B cell (primary cell): ENCODE results near the gene SFMBT2. TPM values are rescaled to one million over a fixed set of nuclear protein-coding genes. Genes with fewer than 3 reads are reported as not detected.

ENCODE experiments used
- ATAC-seq: fragments of 200-7000 bp; cut with Tn5 transposase; one replicate; pipeline ENCODE4 v1.10.0; 2021; ENCODE audit warnings: low read depth, mild to moderate bottlenecking, moderate number of reproducible peaks, moderate library complexity
- CTCF ChIA-PET: fragments of 350-600 bp; sonication (Branson Sonifier 250); formaldehyde crosslinking; loops from one replicate; lab custom pipeline; 2021; ENCODE audit warnings: antibody characterized with exemption, inconsistent platforms; lab: Charles Lee
- POLR2A ChIA-PET: fragments of 350-600 bp; sonication (Branson Sonifier 250); formaldehyde crosslinking; loops from one replicate; lab custom pipeline; 2021; ENCODE audit warnings: antibody characterized with exemption; lab: Charles Lee
- DNase-seq: peaks from one replicate; pipeline ENCODE4 v3.0.0; 2013
- H2AFZ ChIP-seq: 2 replicates; pipeline ENCODE4 v1.6.1; 2012; ENCODE audit warnings: mild to moderate bottlenecking, low read depth, low read length; ENCODE audit not compliant: insufficient read depth, poor library complexity, severe bottlenecking
- H3K27ac ChIP-seq, 2 donors: 1 replicate in 1 of 2; 2 replicates in 1 of 2; pipeline ENCODE4 v1.5.1; 2012 to 2013; ENCODE audit warnings: low read length in 2 of 2, mild to moderate bottlenecking in 2 of 2, moderate library complexity in 1 of 2
- H3K27me3 ChIP-seq, 4 experiments: fragments of 200-600 bp in 1 of 4; sonication (generic) in 1 of 4; replicated peaks in 1 of 4; 1 replicate in 2 of 4; 2 replicates in 2 of 4; pipeline versions ENCODE4 v1.6.1 to v1.7.0; 2013 to 2016; ENCODE audit warnings: low read length in 3 of 4, mild to moderate bottlenecking in 2 of 4, mixed read lengths in 1 of 4, moderate library complexity in 1 of 4; ENCODE audit not compliant: insufficient read depth in 4 of 4, control insufficient read depth in 3 of 4; ENCODE audit errors: control extremely low read depth in 1 of 4
- H3K36me3 ChIP-seq, 2 experiments: replicated peaks in 1 of 2; 1 replicate in 1 of 2; 2 replicates in 1 of 2; pipeline versions ENCODE4 v1.6.1 to v1.7.1; 2013; ENCODE audit warnings: low read length in 1 of 2; ENCODE audit not compliant: insufficient read depth in 2 of 2, control insufficient read depth in 1 of 2; ENCODE audit errors: control extremely low read depth in 1 of 2, extremely low read depth in 1 of 2
- H3K4me1 ChIP-seq, 2 donors: fragments of 200-600 bp in 1 of 2; sonication (generic) in 1 of 2; 1 replicate in 1 of 2; 2 replicates in 1 of 2; pipeline versions ENCODE4 v1.5.1 to v1.6.1; 2013 to 2017; ENCODE audit warnings: low read length in 2 of 2; ENCODE audit not compliant: control insufficient read depth in 2 of 2, insufficient read depth in 2 of 2
- H3K4me2 ChIP-seq: replicated peaks from 2 replicates; pipeline ENCODE3; 2012; ENCODE audit warnings: mild to moderate bottlenecking, low read depth, low read length; ENCODE audit not compliant: poor library complexity, severe bottlenecking
- H3K4me3 ChIP-seq, 5 experiments: fragments of 200-600 bp in 1 of 5; sonication (generic) in 1 of 5; 1 replicate in 3 of 5; 2 replicates in 2 of 5; pipeline versions ENCODE4 v1.5.1 to v1.7.0; 2011 to 2016; ENCODE audit warnings: low read length in 4 of 5, mild to moderate bottlenecking in 4 of 5, low read depth in 2 of 5, control low read depth in 1 of 5, moderate library complexity in 1 of 5; ENCODE audit not compliant: insufficient read depth in 1 of 5; ENCODE audit errors: control extremely low read depth in 1 of 5, extremely low read depth in 1 of 5
- H3K79me2 ChIP-seq: fragments of 200-600 bp; sonication (generic); one replicate; pipeline ENCODE4 v1.6.0; 2016; ENCODE audit warnings: low read length; ENCODE audit not compliant: control insufficient read depth, insufficient read depth
- H3K9ac ChIP-seq: fragments of 200-600 bp; sonication (generic); 2 replicates; pipeline ENCODE4 v1.6.1; 2017; ENCODE audit warnings: mild to moderate bottlenecking, low read length, moderate library complexity
- H3K9me3 ChIP-seq, 3 donors: one replicate each; pipeline versions ENCODE4 v1.6.1 to v1.7.1; 2013; ENCODE audit warnings: low read length in 2 of 3; ENCODE audit not compliant: control insufficient read depth in 2 of 3, insufficient read depth in 1 of 3; ENCODE audit errors: control extremely low read depth in 1 of 3
- H4K20me1 ChIP-seq: 2 replicates; pipeline ENCODE4 v1.6.0; 2012; ENCODE audit warnings: mild to moderate bottlenecking, low read length; ENCODE audit not compliant: insufficient read depth, control insufficient read depth, poor library complexity, severe bottlenecking
- H3K27ac Mint-ChIP-seq: one replicate; pipeline ENCODE4 v1.8.0; 2021; ENCODE audit warnings: mixed read lengths
- H3K27me3 Mint-ChIP-seq: one replicate; pipeline ENCODE4 v1.8.0; 2021; ENCODE audit warnings: mixed read lengths
- H3K4me1 Mint-ChIP-seq: one replicate; pipeline ENCODE4 v1.8.0; 2021; ENCODE audit warnings: mixed read lengths
- H3K4me3 Mint-ChIP-seq: one replicate; pipeline ENCODE4 v1.8.0; 2021; ENCODE audit warnings: mixed read lengths
- H3K9me3 Mint-ChIP-seq: one replicate; pipeline ENCODE4 v1.8.0; 2022; ENCODE audit warnings: mixed read lengths; ENCODE audit not compliant: insufficient read depth
- CTCF ChIP-seq: fragments of 200-600 bp; IDR thresholded peaks from one replicate; pipeline ENCODE4 v1.8.0; 2022; ENCODE audit warnings: antibody characterized with exemption, mild to moderate bottlenecking
- EZH2 ChIP-seq: IDR thresholded peaks from 2 replicates; pipeline ENCODE4 v1.6.1; 2012; ENCODE audit warnings: borderline replicate concordance, low read depth, mild to moderate bottlenecking, moderate library complexity, low read length; ENCODE audit not compliant: insufficient read depth, poor library complexity, severe bottlenecking
- WGBS: methylation state at CpG from one replicate; pipeline ENCODE4 v1.1.5; 2013; ENCODE audit warnings: missing lambda C conversion rate; ENCODE audit not compliant: insufficient coverage; 5-methylcytosine and 5-hydroxymethylcytosine counted together
- intact Hi-C: fragments of 100-400 bp; cut with micrococcal nuclease; formaldehyde crosslinking; loops from one replicate; pipeline ENCODE4 v1.10.0; 2022
- polyA plus RNA-seq: library from polyadenylated mRNA; depleted of rRNA; stranded (reverse); fragments of >200 nt; gene quantifications from 2 replicates; pipeline ENCODE4 v1.2.3, GENCODE V29; 2012
- total RNA-seq, 2 donors: library from RNA; stranded (reverse); fragments of 120-200 nt in 1 of 2; gene quantifications; 1 replicate in 1 of 2; 2 replicates in 1 of 2; pipeline versions ENCODE4 v1.2.3 to v1.2.4, GENCODE V29; 2013 to 2022

Gene SFMBT2
- total and polyA plus RNA-seq, 2 donors (not counting 1 experiment from before 2014, with no cell fraction given): 2.3 to 24.0 TPM

- H3K4me2 ChIP-seq: no peak overlapping the region
- intact Hi-C loops: no loop called here
- Mint-ChIP-seq H3K9me3 (no peaks in the 10 kb centered on the region), H3K27me3 (no peaks in the 10 kb centered on the region), H3K4me1 (no peaks in the 10 kb centered on the region), H3K27ac (no peak overlapping the region), H3K4me3 (no peak overlapping the region)
- ChIA-PET CTCF (interaction anchor here (1.9 kb wide), 1 partner anchor 16 kb away, joined by 4 read pairs; no protein-coding TSS in a partner anchor), POLR2A (no interaction called here)
- no peak overlapping the region for H2AFZ ChIP-seq
- H3K9me3 ChIP-seq: no peaks in the 10 kb centered on the region
- H3K4me1 ChIP-seq: no peaks in the 10 kb centered on the region
- DNase-seq (no peak), ATAC-seq (no peak)
- H3K79me2 ChIP-seq: peaks cover 85% of the 10 kb centered on the region
- H3K4me3 ChIP-seq: no peak overlapping the region
- H3K9ac ChIP-seq: no peak overlapping the region
- peaks cover 12% of the 10 kb centered on the region for H4K20me1 ChIP-seq
- TF ChIP-seq EZH2 (no peak), CTCF (no peak)
- no peaks in the 10 kb centered on the region for H3K27me3 ChIP-seq
- H3K36me3 ChIP-seq: peaks cover 1 to 2% of the 10 kb centered on the region in 2 experiments
- WGBS: 100% methylated on average over 3 of the region's 6 CpGs
- H3K27ac ChIP-seq: no peak overlapping the region
Observed at GRCh38 chr10:7401156-7401555, 9.7 kb downstream of the SFMBT2 start.

DNA sequence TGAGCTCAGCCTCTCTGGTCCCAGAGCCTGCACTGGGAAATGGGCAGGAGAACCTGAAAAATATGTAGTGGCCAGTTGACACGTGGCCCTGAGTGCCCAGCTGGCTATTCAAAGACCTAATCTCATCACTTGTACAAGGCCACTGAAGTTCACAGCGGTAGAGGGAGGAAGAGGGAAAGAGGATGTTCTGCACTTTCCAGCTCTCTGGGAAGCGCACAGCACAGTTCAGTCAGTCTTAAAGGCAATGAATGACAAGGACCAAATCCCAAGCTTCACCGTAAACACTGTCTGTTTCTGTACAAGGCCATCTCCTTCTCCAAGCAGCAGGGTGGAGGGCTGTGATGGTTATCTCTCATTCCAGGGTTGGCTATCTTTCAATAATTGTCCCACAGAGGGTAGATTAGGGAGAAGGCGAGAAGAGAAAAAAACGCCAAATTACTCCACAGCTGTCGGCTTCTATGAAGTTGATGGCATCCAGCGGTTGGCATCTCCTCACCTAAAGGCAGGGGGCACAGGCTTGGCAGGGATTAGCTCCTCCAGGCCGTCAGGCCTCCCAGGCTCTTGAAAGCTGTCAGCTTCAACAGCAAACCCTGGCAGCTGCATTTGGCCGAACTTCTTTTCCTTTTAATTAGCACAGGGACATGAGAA, 10.6 kb downstream of the SFMBT2 start:
- peaks cover 10% of the 10 kb centered on the region for H4K20me1 ChIP-seq

More for the DNA sequence above, 10.6 kb downstream of the SFMBT2 start:
- DNase-seq (no peak), ATAC-seq (no peak)
- Mint-ChIP-seq H3K27me3 (no peaks in the 10 kb centered on the region), H3K4me1 (no peaks in the 10 kb centered on the region), H3K9me3 (no peaks in the 10 kb centered on the region), H3K4me3 (no peak overlapping the region), H3K27ac (no peak overlapping the region)
- no peak overlapping the region for H3K4me3 ChIP-seq
- peaks cover 1 to 2% of the 10 kb centered on the region in 2 experiments for H3K36me3 ChIP-seq
- H2AFZ ChIP-seq: no peak overlapping the region
- no peaks in the 10 kb centered on the region for H3K27me3 ChIP-seq
- no peak overlapping the region for H3K4me2 ChIP-seq
- intact Hi-C loops: no loop called here
- H3K4me1 ChIP-seq: no peaks in the 10 kb centered on the region
- H3K9me3 ChIP-seq: no peaks in the 10 kb centered on the region
- WGBS: 97% methylated on average over 7 of the region's 10 CpGs
- H3K9ac ChIP-seq: no peak overlapping the region
- no peak overlapping the region for H3K27ac ChIP-seq
- TF ChIP-seq CTCF (no peak), EZH2 (no peak)
- peaks cover 85% of the 10 kb centered on the region for H3K79me2 ChIP-seq
- CTCF ChIA-PET: interaction anchor here (1.1 to 1.9 kb wide), 2 partner anchors 16 to 17 kb away, joined by 3 to 4 read pairs; no protein-coding TSS in a partner anchor
- POLR2A ChIA-PET: no interaction called here
